Right ventricle myocardium inferior (tissue), 1 donor: ENCODE results near the gene WDR33. TPM values are rescaled to one million over a fixed set of nuclear protein-coding genes. Genes with fewer than 3 reads are reported as not detected.
A peak's percentile ranks its signal among the peaks of the same experiment; 100 is the strongest.
"Not testable (repeated sequence)": the region's sequence is repeated elsewhere in the genome, so short reads cannot be mapped to it uniquely, and the experiment has no call there.

Experiments
- ATAC-seq: fragments of 200-7000 bp; cut with Tn5 transposase; one replicate; pipeline ENCODE4 v1.9.1; 2020; ENCODE audit warnings: mild to moderate bottlenecking, moderate library complexity
- DNase-seq: peaks from one replicate; pipeline ENCODE4 v3.0.0; 2021; ENCODE audit errors: missing footprints
- intact Hi-C: fragments of 100-400 bp; cut with DNase I; formaldehyde crosslinking; loops from one replicate; pipeline ENCODE4 v1.11.0; 2022
- total RNA-seq: library from RNA; stranded (reverse); fragmentation: NEBNext Ultra II Directional; extraction: Animal tissue kit (Norgen Biotek cat#: 25700); gene quantifications from one replicate; pipeline ENCODE4 v1.2.1, GENCODE V29; 2021
- donor health status: DM: no; HTN: yes; CAD: no; lungs with severe emphysema.

WDR33 gene
- total RNA-seq, 1 donor from 2014 or later = 42.7 TPM

DNA sequence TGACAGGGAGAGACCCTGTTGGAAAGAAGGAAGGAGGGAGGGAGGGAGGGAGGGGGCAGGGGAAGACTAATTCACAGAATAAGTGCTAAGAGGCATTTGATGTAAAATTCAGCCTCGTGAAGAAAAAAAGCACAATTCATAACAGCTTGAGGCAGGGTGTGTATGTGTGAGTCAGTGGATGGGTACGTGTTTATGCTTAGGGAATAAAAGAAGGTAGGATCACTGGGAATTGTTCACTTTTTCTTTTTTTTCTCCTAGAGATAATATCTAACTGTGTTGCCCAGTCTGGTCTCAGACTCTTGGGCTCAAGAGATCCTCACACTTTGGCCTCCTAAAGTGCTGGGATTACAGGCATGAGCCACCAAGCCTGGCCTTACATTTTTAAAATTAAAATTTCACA is 39.2 kb downstream of the WDR33 start:
- ATAC-seq (no peak), DNase-seq (no peak)
- intact Hi-C loops = no loop called here

DNA sequence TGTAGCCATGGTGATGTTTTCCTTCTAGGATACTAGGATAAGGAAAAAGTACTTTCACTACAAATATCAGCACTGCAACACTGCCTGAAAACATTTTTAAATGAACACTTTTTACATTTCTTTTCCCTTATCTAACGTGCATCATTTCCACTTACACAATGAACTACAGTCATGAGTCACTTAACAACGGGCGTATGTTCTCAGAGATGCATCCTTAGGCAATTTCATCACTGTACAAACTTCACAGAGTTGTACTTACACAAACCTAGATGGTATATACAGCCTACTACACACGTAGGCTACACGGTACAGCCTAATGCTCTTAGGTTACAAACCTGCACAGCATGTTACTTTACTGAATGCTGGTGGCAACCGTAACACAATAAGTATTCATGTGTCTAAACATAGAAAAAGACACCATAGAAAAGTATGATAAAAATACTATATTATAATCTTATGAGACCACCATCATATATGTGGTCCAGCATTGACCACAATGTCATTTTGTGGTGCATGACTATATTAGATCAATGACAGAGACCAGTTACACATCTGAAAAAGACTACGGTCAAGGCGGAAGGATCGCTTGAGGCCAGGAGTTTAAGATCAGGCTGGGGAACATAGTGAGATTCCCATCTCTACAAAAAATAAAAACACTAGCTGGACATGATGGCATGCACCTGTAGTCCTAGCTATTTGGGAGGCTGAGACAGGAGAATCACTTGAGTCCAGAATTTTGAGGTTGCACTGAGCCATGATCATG is 39.8 kb downstream of the WDR33 start:
- intact Hi-C loops = no loop called here

GRCh38 chr2:127770534-127770933 is 40.4 kb downstream of the WDR33 start:
- DNase-seq, intact Hi-C loops, ATAC-seq: not testable (repeated sequence)

More for the DNA sequence above, 39.8 kb downstream of the WDR33 start:
- no peak for DNase-seq
- no peak for ATAC-seq

- no peak for ATAC-seq
- DNase-seq = no peak
- intact Hi-C loops = no loop called here
Measured at GRCh38 chr2:127769587-127769986, 41.4 kb downstream of the WDR33 start.

DNA sequence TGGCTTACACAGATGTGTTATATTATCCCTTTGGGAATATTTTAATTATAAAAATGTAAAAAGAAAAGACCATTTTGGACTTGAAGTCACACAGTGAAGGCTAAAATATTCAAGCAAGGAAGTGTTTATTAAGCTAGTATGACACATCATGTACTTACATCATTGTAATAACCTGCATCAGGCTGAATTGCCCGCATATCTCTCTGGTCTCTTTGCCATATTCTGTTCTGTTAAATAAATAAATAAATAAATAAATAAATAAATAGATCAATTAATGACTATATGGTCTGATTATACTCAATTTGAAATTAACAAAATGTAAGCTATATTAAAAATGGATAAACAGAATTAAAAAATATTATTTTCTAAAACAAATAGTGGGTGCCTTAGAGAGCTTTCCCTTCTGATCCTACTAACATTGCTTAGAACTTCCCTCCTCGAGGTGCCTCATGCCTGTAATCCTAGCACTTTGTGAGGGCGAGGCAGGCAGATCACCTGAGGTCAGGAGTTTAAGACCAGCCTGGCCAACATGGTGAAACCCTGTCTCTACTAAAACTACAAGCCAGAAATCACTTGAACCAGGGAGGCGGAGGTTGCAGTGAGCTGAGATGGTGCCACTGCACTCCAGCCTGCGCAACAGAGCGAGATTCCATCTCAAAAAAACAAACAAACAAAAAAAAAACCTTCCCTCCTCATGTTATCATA is 42.0 kb downstream of the WDR33 start:
- DNase-seq (no peak), ATAC-seq (no peak)
- intact Hi-C loops = no loop called here

DNA sequence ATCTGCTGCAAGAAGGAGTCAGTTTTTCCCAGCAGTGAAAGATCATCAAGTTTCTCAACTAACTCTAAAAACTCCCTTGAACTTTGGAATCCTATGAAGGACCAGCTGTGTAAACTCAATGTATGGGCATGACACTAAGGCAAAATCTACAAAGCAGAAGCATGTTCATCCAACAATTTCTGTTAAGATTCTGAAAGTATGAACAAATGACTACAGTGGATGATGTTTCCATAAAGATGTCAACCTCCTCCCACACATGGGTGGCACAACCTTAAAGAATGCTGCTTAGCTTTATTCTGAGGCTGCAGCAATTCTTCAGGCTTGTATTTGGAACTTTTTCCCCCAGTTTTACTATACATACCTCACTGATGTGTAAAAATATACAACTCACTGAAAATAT is 47.2 kb downstream of the WDR33 start:
- intact Hi-C loops = no loop called here
- DNase-seq = no peak
- ATAC-seq = no peak

DNA sequence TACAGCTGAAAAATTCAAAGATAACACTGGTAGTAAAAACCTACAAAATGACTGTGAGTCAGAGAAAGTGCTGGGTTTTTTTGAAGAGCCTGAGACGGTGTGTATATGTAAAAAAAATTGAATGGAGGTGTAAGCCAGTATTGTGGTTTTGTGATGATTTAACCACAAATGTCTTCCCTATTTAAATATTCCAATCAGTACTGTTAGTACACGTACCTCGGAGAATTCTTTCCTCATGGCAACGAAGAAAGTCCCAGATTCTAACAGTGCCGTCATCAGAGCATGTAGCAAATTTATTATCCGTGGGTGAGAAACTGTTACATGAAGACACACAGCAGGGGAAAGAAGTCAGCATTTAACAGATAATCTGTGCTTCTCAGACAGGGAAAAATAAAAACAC is 48.1 kb downstream of the WDR33 start:
- DNase-seq (no peak), ATAC-seq (no peak)
- intact Hi-C loops = no loop called here

- DNase-seq (no peak), ATAC-seq (peak; percentile 63)
- intact Hi-C loops = no loop called here
Measured at GRCh38 chr2:127762441-127762840, 48.5 kb downstream of the WDR33 start.

- intact Hi-C loops = no loop called here
- no peak for DNase-seq
- no peak for ATAC-seq
Measured at GRCh38 chr2:127759931-127760330, 51.0 kb downstream of the WDR33 start.

- intact Hi-C loops = no loop called here
- ATAC-seq = no peak
Measured at GRCh38 chr2:127754186-127754585, 56.8 kb downstream of the WDR33 start.

GRCh38 chr2:127753374-127753773 is 57.6 kb downstream of the WDR33 start:
- DNase-seq (no peak), ATAC-seq (no peak)
- intact Hi-C loops = no loop called here

More at GRCh38 chr2:127754186-127754585, 56.8 kb downstream of the WDR33 start:
- DNase-seq = no peak

DNA sequence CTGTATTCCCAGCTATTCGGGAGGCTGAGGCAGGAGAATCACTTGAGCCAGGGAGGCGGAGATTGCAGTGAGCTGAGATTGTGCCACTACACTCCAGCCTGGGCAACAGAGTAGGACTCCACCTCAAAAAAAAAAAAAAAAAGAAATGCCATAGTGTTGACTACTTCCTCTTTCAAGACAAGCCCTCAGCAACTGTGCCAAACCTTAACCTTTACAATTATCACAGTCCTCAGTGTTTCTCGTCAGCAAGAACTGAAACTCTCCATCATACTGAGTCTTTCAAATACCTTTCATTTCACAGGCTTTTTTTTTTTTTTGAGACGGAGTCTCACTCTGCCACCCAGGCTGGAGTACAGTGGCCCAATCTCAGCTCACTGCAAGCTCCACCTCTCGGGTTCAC is 61.4 kb downstream of the WDR33 start:
- DNase-seq, intact Hi-C loops, ATAC-seq: not testable (repeated sequence)

GRCh38 chr2:127747621-127748020 is 63.4 kb downstream of the WDR33 start:
- no peak for DNase-seq
- ATAC-seq = no peak
- intact Hi-C loops = no loop called here

DNA sequence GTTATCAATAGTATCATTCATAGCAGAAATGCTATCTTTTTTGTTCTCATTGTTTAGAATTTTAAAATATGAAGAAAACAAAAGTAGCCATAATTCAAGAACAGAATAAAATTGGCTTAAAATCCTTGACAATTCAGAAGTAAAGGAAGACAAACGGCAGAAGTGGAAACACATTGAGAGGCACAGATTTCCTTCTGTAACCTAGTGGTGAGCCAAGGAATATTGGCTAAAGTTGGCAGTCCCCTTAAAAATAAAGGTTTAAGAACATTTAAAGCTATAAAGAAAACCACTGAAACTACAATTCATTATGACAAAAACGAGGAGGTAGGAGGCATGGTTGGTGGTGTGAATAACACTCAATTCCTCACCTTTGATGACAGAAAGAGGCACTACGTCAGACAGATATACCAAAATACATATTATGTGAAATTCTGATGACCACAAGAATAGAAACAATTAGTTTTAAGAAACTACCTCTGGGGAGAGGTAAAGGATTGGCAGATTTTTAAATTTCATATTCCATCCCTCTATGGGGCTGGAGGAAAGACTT is 67.4 kb downstream of the WDR33 start:
- DNase-seq (no peak), ATAC-seq (no peak)
- intact Hi-C loops = no loop called here

DNA sequence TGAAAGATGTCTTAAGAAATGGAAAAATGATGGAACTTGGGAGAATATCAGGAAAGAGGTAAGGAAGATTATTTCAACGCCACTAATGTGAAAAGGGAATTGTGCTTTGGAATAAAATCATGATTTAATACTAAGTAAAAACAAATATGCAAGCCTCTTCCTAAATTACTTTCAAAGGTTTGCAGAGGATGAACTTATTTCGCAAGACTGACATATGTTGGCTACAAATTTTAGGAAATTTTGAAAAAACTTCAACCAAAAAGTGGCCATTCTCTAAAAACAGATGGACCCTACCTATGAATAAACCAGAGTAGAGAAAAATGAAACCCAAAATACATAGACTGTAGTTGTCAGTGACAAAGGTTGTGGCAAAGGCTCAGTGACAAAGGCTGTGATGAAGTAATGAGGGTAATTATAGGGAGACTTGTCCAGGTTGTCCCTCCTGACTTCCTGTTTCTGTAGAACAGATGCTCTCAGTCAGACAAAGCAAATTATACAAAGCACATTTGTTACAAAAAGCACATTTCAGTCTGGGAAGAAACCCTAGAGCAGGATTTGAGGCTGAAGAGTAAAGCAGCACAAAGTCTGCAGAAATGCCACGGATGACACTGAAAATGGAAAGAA is 70.2 kb downstream of the WDR33 start:
- no peak for ATAC-seq
- no peak for DNase-seq
- intact Hi-C loops = no loop called here

- no peak for DNase-seq
- ATAC-seq = no peak
- intact Hi-C loops = no loop called here
Measured at GRCh38 chr2:127739800-127740199, 71.2 kb downstream of the WDR33 start.

- DNase-seq (no peak), ATAC-seq (no peak)
- intact Hi-C loops = no loop called here
Measured at GRCh38 chr2:127737892-127738291, 73.1 kb downstream of the WDR33 start.

DNA sequence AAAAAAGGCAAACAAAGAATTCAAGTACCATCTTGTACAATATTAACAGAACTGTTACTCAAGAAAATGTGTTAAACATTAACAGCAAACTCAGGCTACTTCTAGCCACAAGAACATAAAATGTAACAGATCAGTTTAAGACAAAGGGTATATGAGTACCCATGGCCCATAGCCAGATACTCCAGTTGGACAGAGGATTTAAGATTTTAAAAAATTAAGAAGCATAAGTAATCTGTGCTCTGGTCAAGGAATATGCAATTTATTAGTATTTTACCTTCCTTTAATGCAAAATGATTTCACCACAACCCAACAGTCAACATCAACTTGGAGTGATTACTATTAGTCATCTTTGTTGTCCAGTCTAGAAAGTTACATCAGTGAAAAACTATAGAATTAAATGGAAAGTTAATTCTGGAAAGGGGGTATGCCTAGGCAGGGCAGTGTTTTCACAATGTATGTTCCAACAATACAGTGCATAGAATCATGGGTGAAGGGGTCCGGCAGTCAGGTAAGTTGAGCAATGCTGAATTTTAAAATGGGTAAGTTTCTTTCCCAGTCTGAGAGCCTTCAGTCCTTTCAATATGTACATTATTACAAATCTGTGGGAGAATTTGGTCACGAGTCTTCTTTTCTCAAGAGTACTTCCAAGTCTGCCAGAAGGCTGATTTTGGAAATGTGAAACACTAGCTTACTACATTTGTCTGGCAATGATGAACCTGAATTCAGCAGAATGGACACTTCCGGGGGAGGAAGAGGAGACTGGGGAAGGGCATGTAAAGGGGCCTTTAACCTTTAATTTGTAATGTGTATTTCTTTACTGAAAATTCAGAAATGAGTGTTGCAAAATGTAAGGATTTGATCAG is 75.2 kb downstream of the WDR33 start:
- DNase-seq (no peak), ATAC-seq (no peak)
- intact Hi-C loops = no loop called here

- ATAC-seq = no peak
- no peak for DNase-seq
- intact Hi-C loops = no loop called here
Measured at GRCh38 chr2:127735044-127735443, 75.9 kb downstream of the WDR33 start.
